ENCODE data around the gene NWD2. TPM values are rescaled to one million over a fixed set of nuclear protein-coding genes. Genes with fewer than 3 reads are reported as not detected.

NWD2 gene
- total RNA-seq, 3 donors from 2014 or later: not detected

GRCh38 chr4:37243722-37244582 is 591 bp upstream of the NWD2 start:
- no peak overlapping the region for H3K4me3 Mint-ChIP-seq
- H3K9me3 Mint-ChIP-seq: no peaks in the 10 kb centered on the region
- DNase-seq (no peak), ATAC-seq (no peak)
- H3K4me1 Mint-ChIP-seq (ENCODE audit: low read depth): no peaks in the 10 kb centered on the region
- no peaks in the 10 kb centered on the region for H3K36me3 Mint-ChIP-seq (ENCODE audit: insufficient read depth)
- peaks cover 37% of the 10 kb centered on the region for H3K27me3 Mint-ChIP-seq (ENCODE audit: low read depth)

- H3K4me1 Mint-ChIP-seq (ENCODE audit: low read depth): no peaks in the 10 kb centered on the region
These were observed 930 bp downstream of the NWD2 start for GRCh38 chr4:37245391-37245954.

GRCh38 chr4:37246891-37247290 is 2.3 kb downstream of the NWD2 start:
- H3K27me3 Mint-ChIP-seq (ENCODE audit: low read depth): peaks cover 36% of the 10 kb centered on the region
- no peaks in the 10 kb centered on the region for H3K4me1 Mint-ChIP-seq (ENCODE audit: low read depth)
- ATAC-seq (no peak), DNase-seq (no peak)
- H3K9me3 Mint-ChIP-seq: no peaks in the 10 kb centered on the region
- H3K36me3 Mint-ChIP-seq (ENCODE audit: insufficient read depth): no peaks in the 10 kb centered on the region
- H3K4me3 Mint-ChIP-seq: no peak overlapping the region

More at GRCh38 chr4:37245391-37245954, 930 bp downstream of the NWD2 start:
- no peak for ATAC-seq
- no peak for DNase-seq
- H3K9me3 Mint-ChIP-seq: no peaks in the 10 kb centered on the region
- H3K36me3 Mint-ChIP-seq (ENCODE audit: insufficient read depth): no peaks in the 10 kb centered on the region
- no peak overlapping the region for H3K4me3 Mint-ChIP-seq
- peaks cover 41% of the 10 kb centered on the region for H3K27me3 Mint-ChIP-seq (ENCODE audit: low read depth)

GRCh38 chr4:37258221-37258620 is 13.7 kb downstream of the NWD2 start:
- no peaks in the 10 kb centered on the region for H3K4me1 Mint-ChIP-seq (ENCODE audit: low read depth)
- DNase-seq (no peak), ATAC-seq (no peak)
- peaks cover 7% of the 10 kb centered on the region for H3K27me3 Mint-ChIP-seq (ENCODE audit: low read depth)
- H3K4me3 Mint-ChIP-seq: no peak overlapping the region
- no peaks in the 10 kb centered on the region for H3K9me3 Mint-ChIP-seq
- no peaks in the 10 kb centered on the region for H3K36me3 Mint-ChIP-seq (ENCODE audit: insufficient read depth)

- Mint-ChIP-seq H3K4me3 (no peak overlapping the region), H3K36me3 (ENCODE audit: insufficient read depth) (no peaks in the 10 kb centered on the region), H3K4me1 (ENCODE audit: low read depth) (no peaks in the 10 kb centered on the region), H3K27me3 (ENCODE audit: low read depth) (peaks cover 2% of the 10 kb centered on the region), H3K9me3 (peaks cover 8% of the 10 kb centered on the region)
- ATAC-seq (no peak), DNase-seq (no peak)
These were observed 23.8 kb downstream of the NWD2 start for GRCh38 chr4:37268319-37268718.

GRCh38 chr4:37279121-37279520 is 34.6 kb downstream of the NWD2 start:
- Mint-ChIP-seq H3K4me3 (no peak overlapping the region), H3K36me3 (ENCODE audit: insufficient read depth) (no peaks in the 10 kb centered on the region), H3K27me3 (ENCODE audit: low read depth) (no peaks in the 10 kb centered on the region), H3K4me1 (ENCODE audit: low read depth) (no peaks in the 10 kb centered on the region), H3K9me3 (peaks cover 13% of the 10 kb centered on the region)
- ATAC-seq: no peak
- no peak for DNase-seq

GRCh38 chr4:37279894-37280592 is 35.5 kb downstream of the NWD2 start:
- H3K9me3 Mint-ChIP-seq: peaks cover 13% of the 10 kb centered on the region
- H3K36me3 Mint-ChIP-seq (ENCODE audit: insufficient read depth): no peaks in the 10 kb centered on the region
- ATAC-seq (no peak), DNase-seq (no peak)
- no peak overlapping the region for H3K4me3 Mint-ChIP-seq
- H3K27me3 Mint-ChIP-seq (ENCODE audit: low read depth): peaks cover 2% of the 10 kb centered on the region
- H3K4me1 Mint-ChIP-seq (ENCODE audit: low read depth): no peaks in the 10 kb centered on the region

- ATAC-seq: no peak
- H3K36me3 Mint-ChIP-seq (ENCODE audit: insufficient read depth): no peaks in the 10 kb centered on the region
- no peaks in the 10 kb centered on the region for H3K4me1 Mint-ChIP-seq (ENCODE audit: low read depth)
- H3K9me3 Mint-ChIP-seq: no peaks in the 10 kb centered on the region
- DNase-seq: no peak
- H3K4me3 Mint-ChIP-seq: no peak overlapping the region
- H3K27me3 Mint-ChIP-seq (ENCODE audit: low read depth): peaks cover 2% of the 10 kb centered on the region
These were observed 54.9 kb downstream of the NWD2 start for GRCh38 chr4:37299468-37299867.

GRCh38 chr4:37304612-37305011 is 60.1 kb downstream of the NWD2 start:
- H3K9me3 Mint-ChIP-seq: peaks cover under 1% of the 10 kb centered on the region

GRCh38 chr4:37305984-37306383 is 61.4 kb downstream of the NWD2 start:
- no peak for DNase-seq
- Mint-ChIP-seq H3K4me1 (ENCODE audit: low read depth) (no peaks in the 10 kb centered on the region), H3K4me3 (no peak overlapping the region), H3K9me3 (peaks cover 3% of the 10 kb centered on the region), H3K27me3 (ENCODE audit: low read depth) (no peaks in the 10 kb centered on the region), H3K36me3 (ENCODE audit: insufficient read depth) (no peaks in the 10 kb centered on the region)
- ATAC-seq: no peak

More at GRCh38 chr4:37304612-37305011, 60.1 kb downstream of the NWD2 start:
- no peaks in the 10 kb centered on the region for H3K27me3 Mint-ChIP-seq (ENCODE audit: low read depth)
- no peak for ATAC-seq
- DNase-seq: no peak
- no peaks in the 10 kb centered on the region for H3K4me1 Mint-ChIP-seq (ENCODE audit: low read depth)
- no peaks in the 10 kb centered on the region for H3K36me3 Mint-ChIP-seq (ENCODE audit: insufficient read depth)
- H3K4me3 Mint-ChIP-seq: no peak overlapping the region

GRCh38 chr4:37317104-37317643 is 72.6 kb downstream of the NWD2 start:
- DNase-seq (no peak), ATAC-seq (no peak)
- Mint-ChIP-seq H3K4me1 (ENCODE audit: low read depth) (no peaks in the 10 kb centered on the region), H3K9me3 (peaks cover 2% of the 10 kb centered on the region), H3K27me3 (ENCODE audit: low read depth) (peaks cover 8% of the 10 kb centered on the region), H3K36me3 (ENCODE audit: insufficient read depth) (no peaks in the 10 kb centered on the region), H3K4me3 (no peak overlapping the region)

GRCh38 chr4:37320513-37321235 is 76.1 kb downstream of the NWD2 start:
- H3K4me1 Mint-ChIP-seq (ENCODE audit: low read depth): no peaks in the 10 kb centered on the region
- H3K27me3 Mint-ChIP-seq (ENCODE audit: low read depth): peaks cover 8% of the 10 kb centered on the region
- peaks cover 2% of the 10 kb centered on the region for H3K9me3 Mint-ChIP-seq
- DNase-seq: no peak
- ATAC-seq: no peak
- no peaks in the 10 kb centered on the region for H3K36me3 Mint-ChIP-seq (ENCODE audit: insufficient read depth)
- H3K4me3 Mint-ChIP-seq: no peak overlapping the region

GRCh38 chr4:37322122-37322521 is 77.6 kb downstream of the NWD2 start:
- Mint-ChIP-seq H3K36me3 (ENCODE audit: insufficient read depth) (no peaks in the 10 kb centered on the region), H3K4me1 (ENCODE audit: low read depth) (no peaks in the 10 kb centered on the region), H3K4me3 (no peak overlapping the region), H3K27me3 (ENCODE audit: low read depth) (peaks cover 8% of the 10 kb centered on the region), H3K9me3 (peaks cover 2% of the 10 kb centered on the region)
- no peak for DNase-seq
- no peak for ATAC-seq

GRCh38 chr4:37324546-37324945 is 80.0 kb downstream of the NWD2 start:
- H3K4me1 Mint-ChIP-seq (ENCODE audit: low read depth): no peaks in the 10 kb centered on the region
- H3K4me3 Mint-ChIP-seq: no peak overlapping the region
- ATAC-seq (no peak), DNase-seq (no peak)
- no peaks in the 10 kb centered on the region for H3K36me3 Mint-ChIP-seq (ENCODE audit: insufficient read depth)
- no peaks in the 10 kb centered on the region for H3K9me3 Mint-ChIP-seq
- peaks cover 6% of the 10 kb centered on the region for H3K27me3 Mint-ChIP-seq (ENCODE audit: low read depth)
